ENCODE measurements around the gene ASB2. TPM values are rescaled to one million over a fixed set of nuclear protein-coding genes. Genes with fewer than 3 reads are reported as not detected.

ASB2 gene
- polyA plus RNA-seq, 2 donors: 4.5 to 4.7 TPM

DNA sequence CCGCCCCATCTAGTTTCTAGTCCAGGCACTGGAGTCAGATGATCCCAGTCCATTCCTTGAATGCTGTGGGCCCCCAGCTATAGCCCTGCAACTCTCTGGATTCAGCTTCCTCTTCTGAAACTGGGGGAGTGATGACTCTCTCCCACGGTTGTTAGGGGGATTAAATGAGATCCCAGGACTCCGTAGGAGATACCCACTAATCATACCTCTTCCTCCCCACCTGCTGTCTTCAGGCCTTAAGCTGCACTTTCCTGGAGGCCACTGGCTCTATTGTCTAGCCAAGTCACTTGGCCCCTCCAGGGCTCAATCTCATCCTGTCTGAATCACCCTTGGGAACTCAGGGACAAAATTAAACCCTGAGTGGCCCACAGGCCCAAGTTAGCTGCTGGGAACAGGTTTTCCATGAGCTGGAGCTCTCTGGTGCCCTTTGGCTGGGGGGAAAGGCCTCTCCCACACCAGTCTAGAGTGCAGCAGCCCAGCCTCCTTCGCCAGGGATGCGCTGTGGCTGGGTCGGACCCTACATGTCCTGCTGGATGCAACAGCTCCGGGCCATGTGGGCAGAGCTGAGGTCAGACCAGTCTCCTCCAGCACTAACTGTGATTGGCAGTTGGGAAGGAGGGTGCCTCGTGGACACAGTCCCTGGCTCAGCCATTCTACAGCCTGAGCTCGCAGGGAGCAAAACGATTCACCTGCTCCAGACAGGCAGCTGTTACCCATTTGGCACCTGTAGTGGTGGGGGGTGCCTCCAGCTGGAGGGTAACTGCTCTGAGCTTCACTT is 6.0 kb upstream of the ASB2 start:
- Histone ChIP-seq H3K9me3 (ENCODE audit: control insufficient read depth in 2 of 2, insufficient read depth in 1 of 2, low read depth in 1 of 2, low read length in 1 of 2) (peaks cover 0 to 2% of the 10 kb centered on the region in 2 donors), H3K4me1 (ENCODE audit: control insufficient read depth in 2 of 2, insufficient read depth in 2 of 2, low read length in 1 of 2) (peaks cover 0 to 13% of the 10 kb centered on the region in 2 donors), H3K4me3 (ENCODE audit: low read depth in 1 of 2, low read length in 2 of 2) (no peak overlapping the region), H3K27me3 (ENCODE audit: control insufficient read depth in 1 of 2, insufficient read depth in 2 of 2, low read length in 2 of 2) (no peaks in the 10 kb centered on the region), H3K27ac (ENCODE audit: low read depth in 2 of 2, low read length in 1 of 2) (peak overlapping the region in 1 of 2 donors; percentile 81), H3K36me3 (ENCODE audit: control insufficient read depth in 2 of 2, insufficient read depth in 2 of 2, low read length in 1 of 2) (no peaks in the 10 kb centered on the region)
- 81 to 85% methylated on average over 10 of the region's 10 CpGs for WGBS, 2 donors

- Histone ChIP-seq H3K27me3 (ENCODE audit: control insufficient read depth in 1 of 2, insufficient read depth in 2 of 2, low read length in 2 of 2) (no peaks in the 10 kb centered on the region), H3K36me3 (ENCODE audit: control insufficient read depth in 2 of 2, insufficient read depth in 2 of 2, low read length in 1 of 2) (no peaks in the 10 kb centered on the region), H3K9me3 (ENCODE audit: control insufficient read depth in 2 of 2, insufficient read depth in 1 of 2, low read depth in 1 of 2, low read length in 1 of 2) (peaks cover 0 to 2% of the 10 kb centered on the region in 2 donors), H3K27ac (ENCODE audit: low read depth in 2 of 2, low read length in 1 of 2) (peak overlapping the region; percentile 28 to 81), H3K4me3 (ENCODE audit: low read depth in 1 of 2, low read length in 2 of 2) (no peak overlapping the region), H3K4me1 (ENCODE audit: control insufficient read depth in 2 of 2, insufficient read depth in 2 of 2, low read length in 1 of 2) (peaks cover 0 to 10% of the 10 kb centered on the region in 2 donors)
- WGBS, 2 donors: 94 to 96% methylated on average over 9 of the region's 9 CpGs
These were observed 5.2 kb upstream of the ASB2 start for GRCh38 chr14:93981316-93982229.

- no peaks in the 10 kb centered on the region for H3K36me3 ChIP-seq (ENCODE audit: control insufficient read depth in 2 of 2, insufficient read depth in 2 of 2, low read length in 1 of 2)
- WGBS, 2 donors: 36 to 51% methylated on average over 11 of the region's 11 CpGs
These were observed 4.3 kb upstream of the ASB2 start for GRCh38 chr14:93980456-93981201.

DNA sequence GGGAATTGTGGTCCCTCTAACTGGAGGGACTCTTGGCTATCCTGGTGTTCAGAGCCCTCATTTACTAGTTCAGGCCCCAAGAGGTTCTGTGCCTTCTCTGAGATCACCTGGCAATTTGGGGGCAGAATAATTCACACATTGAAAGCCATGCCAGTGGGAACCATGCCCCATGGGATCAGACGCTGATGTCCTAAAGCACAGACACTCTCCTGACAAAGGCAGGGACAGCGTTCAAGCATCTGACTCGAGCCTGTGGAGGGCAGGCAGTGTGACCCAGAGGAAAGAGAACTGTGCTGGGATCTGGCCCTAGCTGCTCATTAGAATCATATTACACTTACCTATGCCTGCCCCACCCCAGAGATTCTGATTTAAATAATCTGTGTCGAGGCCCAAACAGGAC is 2.4 kb upstream of the ASB2 start:
- Histone ChIP-seq H3K27ac (ENCODE audit: low read depth in 2 of 2, low read length in 1 of 2) (peak overlapping the region; percentile 14 to 50), H3K27me3 (ENCODE audit: control insufficient read depth in 1 of 2, insufficient read depth in 2 of 2, low read length in 2 of 2) (no peaks in the 10 kb centered on the region), H3K4me3 (ENCODE audit: low read depth in 1 of 2, low read length in 2 of 2) (no peak overlapping the region), H3K36me3 (ENCODE audit: control insufficient read depth in 2 of 2, insufficient read depth in 2 of 2, low read length in 1 of 2) (no peaks in the 10 kb centered on the region), H3K4me1 (ENCODE audit: control insufficient read depth in 2 of 2, insufficient read depth in 2 of 2, low read length in 1 of 2) (peaks cover 0 to 8% of the 10 kb centered on the region in 2 donors), H3K9me3 (ENCODE audit: control insufficient read depth in 2 of 2, insufficient read depth in 1 of 2, low read depth in 1 of 2, low read length in 1 of 2) (peaks cover 0 to 2% of the 10 kb centered on the region in 2 donors)
- 73 to 77% methylated on average over 4 of the region's 4 CpGs for WGBS, 2 donors

More at GRCh38 chr14:93980456-93981201, 4.3 kb upstream of the ASB2 start:
- no peaks in the 10 kb centered on the region for H3K27me3 ChIP-seq (ENCODE audit: control insufficient read depth in 1 of 2, insufficient read depth in 2 of 2, low read length in 2 of 2)
- H3K27ac ChIP-seq (ENCODE audit: low read depth in 2 of 2, low read length in 1 of 2): peak overlapping the region; percentile 34 to 81
- peaks cover 0 to 10% of the 10 kb centered on the region in 2 donors for H3K4me1 ChIP-seq (ENCODE audit: control insufficient read depth in 2 of 2, insufficient read depth in 2 of 2, low read length in 1 of 2)
- H3K4me3 ChIP-seq (ENCODE audit: low read depth in 1 of 2, low read length in 2 of 2): no peak overlapping the region
- peaks cover 0 to 2% of the 10 kb centered on the region in 2 donors for H3K9me3 ChIP-seq (ENCODE audit: control insufficient read depth in 2 of 2, insufficient read depth in 1 of 2, low read depth in 1 of 2, low read length in 1 of 2)

DNA sequence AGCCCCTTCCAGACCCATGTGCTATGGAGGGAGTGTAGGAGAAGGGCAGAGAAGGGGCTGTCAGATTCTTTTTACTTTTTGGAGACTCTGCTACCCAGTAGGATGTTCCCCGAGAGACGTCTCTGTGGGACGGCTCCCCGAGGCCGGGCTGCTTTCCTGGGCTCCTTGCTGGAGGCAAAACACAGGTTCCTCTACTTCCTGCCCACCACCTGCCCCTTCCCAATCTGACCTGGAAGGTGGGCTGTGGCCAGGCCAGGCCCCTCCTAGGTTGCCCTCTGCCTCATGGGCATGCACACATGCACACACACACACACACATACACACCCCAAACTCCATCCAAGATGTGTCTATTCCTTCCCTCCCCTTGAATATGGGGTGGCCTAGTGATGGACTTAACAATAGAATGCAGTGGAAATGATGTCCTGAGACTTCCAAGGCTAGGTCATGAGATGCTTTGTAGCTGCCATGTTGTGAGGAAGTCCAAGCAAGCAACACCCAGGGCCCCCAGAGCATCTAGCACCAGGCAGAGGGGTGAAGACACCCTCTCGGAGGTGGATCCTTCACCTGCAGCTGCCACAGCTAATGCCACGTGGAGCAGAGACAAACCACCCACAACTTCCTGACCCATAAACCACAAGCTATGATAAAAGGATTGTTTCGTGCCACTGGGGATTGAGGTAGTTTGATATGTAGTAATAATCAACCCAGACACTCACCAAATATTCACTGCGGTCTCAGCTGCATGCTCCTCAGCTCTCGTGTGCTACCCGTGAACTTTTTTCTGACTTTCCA is 1.6 kb upstream of the ASB2 start:
- WGBS, 2 donors: 76 to 81% methylated on average over 11 of the region's 11 CpGs
- no peaks in the 10 kb centered on the region for H3K36me3 ChIP-seq (ENCODE audit: control insufficient read depth in 2 of 2, insufficient read depth in 2 of 2, low read length in 1 of 2)
- peaks cover 0 to 2% of the 10 kb centered on the region in 2 donors for H3K9me3 ChIP-seq (ENCODE audit: control insufficient read depth in 2 of 2, insufficient read depth in 1 of 2, low read depth in 1 of 2, low read length in 1 of 2)

DNA sequence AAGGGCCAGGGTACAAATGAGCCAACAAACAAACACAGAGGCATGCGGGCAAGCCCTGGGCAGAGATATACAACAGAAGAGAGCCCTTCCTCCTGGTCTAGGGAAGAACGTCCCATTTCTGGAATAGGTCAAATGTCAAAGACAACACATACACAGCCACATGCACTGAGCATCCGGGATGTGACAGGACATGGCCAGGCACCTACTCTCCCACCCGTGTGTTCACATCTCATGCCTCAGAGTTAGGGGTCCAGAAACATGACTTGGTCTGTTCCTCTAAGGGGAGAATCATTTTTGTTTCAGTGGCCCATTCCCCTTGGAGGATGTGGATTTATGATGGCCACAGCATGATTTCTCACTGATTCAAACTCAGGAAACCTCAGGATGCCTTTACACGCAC is 801 bp upstream of the ASB2 start:
- Histone ChIP-seq H3K4me3 (ENCODE audit: low read depth in 1 of 2, low read length in 2 of 2) (no peak overlapping the region), H3K36me3 (ENCODE audit: control insufficient read depth in 2 of 2, insufficient read depth in 2 of 2, low read length in 1 of 2) (no peaks in the 10 kb centered on the region), H3K4me1 (ENCODE audit: control insufficient read depth in 2 of 2, insufficient read depth in 2 of 2, low read length in 1 of 2) (peaks cover 4 to 8% of the 10 kb centered on the region in 2 donors), H3K27me3 (ENCODE audit: control insufficient read depth in 1 of 2, insufficient read depth in 2 of 2, low read length in 2 of 2) (no peaks in the 10 kb centered on the region), H3K9me3 (ENCODE audit: control insufficient read depth in 2 of 2, insufficient read depth in 1 of 2, low read depth in 1 of 2, low read length in 1 of 2) (peaks cover 0 to 2% of the 10 kb centered on the region in 2 donors), H3K27ac (ENCODE audit: low read depth in 2 of 2, low read length in 1 of 2) (peak overlapping the region; percentile 46 to 83)
- WGBS, 2 donors: 72 to 79% methylated on average over 5 of the region's 5 CpGs

More for the DNA sequence above, 1.6 kb upstream of the ASB2 start:
- no peaks in the 10 kb centered on the region for H3K27me3 ChIP-seq (ENCODE audit: control insufficient read depth in 1 of 2, insufficient read depth in 2 of 2, low read length in 2 of 2)
- H3K4me3 ChIP-seq (ENCODE audit: low read depth in 1 of 2, low read length in 2 of 2): no peak overlapping the region
- H3K27ac ChIP-seq (ENCODE audit: low read depth in 2 of 2, low read length in 1 of 2): peak overlapping the region; percentile 21 to 46
- H3K4me1 ChIP-seq (ENCODE audit: control insufficient read depth in 2 of 2, insufficient read depth in 2 of 2, low read length in 1 of 2): peaks cover under 1 to 8% of the 10 kb centered on the region in 2 donors

DNA sequence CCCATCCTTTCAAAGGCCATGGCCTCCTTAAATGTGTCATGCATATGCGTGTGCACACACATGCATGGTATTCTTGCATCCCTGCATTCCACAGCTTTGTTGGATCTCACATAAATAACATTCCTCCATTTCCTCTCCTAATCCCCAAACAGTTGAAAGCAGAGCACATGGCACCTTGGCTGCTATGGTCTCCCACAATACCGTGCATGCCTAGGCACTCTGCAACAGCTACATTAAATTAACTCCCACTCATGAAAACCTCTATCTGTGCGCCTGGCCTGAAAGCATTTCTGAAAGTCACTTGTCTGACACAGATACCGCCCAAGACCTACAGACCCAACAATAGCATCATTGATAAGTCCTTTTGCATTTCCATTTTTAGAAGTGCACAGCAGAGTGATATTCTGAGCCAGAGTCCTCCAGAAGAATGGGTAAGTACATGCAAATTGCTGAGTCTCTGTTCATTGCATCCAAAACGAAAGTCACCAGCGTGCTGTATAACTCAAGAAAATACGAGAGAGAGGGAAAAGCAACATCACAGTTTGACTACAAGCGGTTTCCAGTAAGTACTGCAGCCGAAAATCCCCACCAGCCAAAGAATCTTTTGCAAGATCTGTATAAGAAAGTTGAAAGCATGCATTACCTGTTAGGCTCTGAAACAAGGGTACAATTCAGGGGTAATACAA is 436 bp downstream of the ASB2 start:
- Histone ChIP-seq H3K27ac (ENCODE audit: low read depth in 2 of 2, low read length in 1 of 2) (peak overlapping the region; percentile 41 to 64), H3K4me3 (ENCODE audit: low read depth in 1 of 2, low read length in 2 of 2) (peak overlapping the region; percentile 33 to 36), H3K9me3 (ENCODE audit: control insufficient read depth in 2 of 2, insufficient read depth in 1 of 2, low read depth in 1 of 2, low read length in 1 of 2) (peaks cover 0 to 2% of the 10 kb centered on the region in 2 donors), H3K4me1 (ENCODE audit: control insufficient read depth in 2 of 2, insufficient read depth in 2 of 2, low read length in 1 of 2) (peaks cover 3 to 4% of the 10 kb centered on the region in 2 donors), H3K36me3 (ENCODE audit: control insufficient read depth in 2 of 2, insufficient read depth in 2 of 2, low read length in 1 of 2) (no peaks in the 10 kb centered on the region), H3K27me3 (ENCODE audit: control insufficient read depth in 1 of 2, insufficient read depth in 2 of 2, low read length in 2 of 2) (no peaks in the 10 kb centered on the region)
- whole genome bisulfite sequencing, 2 donors: 55 to 59% methylated on average over 9 of the region's 9 CpGs

- Histone ChIP-seq H3K9me3 (ENCODE audit: control insufficient read depth in 2 of 2, insufficient read depth in 1 of 2, low read depth in 1 of 2, low read length in 1 of 2) (peaks cover 0 to 2% of the 10 kb centered on the region in 2 donors), H3K4me3 (ENCODE audit: low read depth in 1 of 2, low read length in 2 of 2) (peak overlapping the region in 1 of 2 donors; percentile 33), H3K4me1 (ENCODE audit: control insufficient read depth in 2 of 2, insufficient read depth in 2 of 2, low read length in 1 of 2) (peaks cover 3 to 4% of the 10 kb centered on the region in 2 donors), H3K27ac (ENCODE audit: low read depth in 2 of 2, low read length in 1 of 2) (peak overlapping the region; percentile 40 to 64), H3K36me3 (ENCODE audit: control insufficient read depth in 2 of 2, insufficient read depth in 2 of 2, low read length in 1 of 2) (no peaks in the 10 kb centered on the region), H3K27me3 (ENCODE audit: control insufficient read depth in 1 of 2, insufficient read depth in 2 of 2, low read length in 2 of 2) (no peaks in the 10 kb centered on the region)
- WGBS, 2 donors: 73 to 80% methylated on average over 12 of the region's 12 CpGs
These were observed 1.5 kb downstream of the ASB2 start for GRCh38 chr14:93974833-93975232.

Data from esophagus (tissue), 2 donors.